Fibroblast of mammary gland (primary cell): ENCODE data around the gene TNC.
A peak's percentile ranks its signal among the peaks of the same experiment; 100 is the strongest.

Experiments used
- DNase-seq: peaks from one replicate; pipeline ENCODE4 v3.0.0-alpha.2; 2010; ENCODE audit warnings: low read depth
- H3K4me3 ChIP-seq: 2 replicates; pipeline ENCODE4 v1.5.1; 2011; ENCODE audit warnings: low read depth, mild to moderate bottlenecking, low read length, moderate library complexity; ENCODE audit not compliant: control insufficient read depth
- CTCF ChIP-seq: conservative IDR thresholded peaks from 2 replicates; pipeline ENCODE4 v1.5.1; 2011; ENCODE audit warnings: low read depth, low read length, inconsistent platforms; ENCODE audit not compliant: control insufficient read depth, insufficient read depth

The TNC gene

GRCh38 chr9:115006660-115007059 is 111.3 kb downstream of the TNC start:
- no peak overlapping the region for H3K4me3 ChIP-seq
- TF ChIP-seq CTCF, result no peak
- DNase-seq, result peak; percentile 99

GRCh38 chr9:115005322-115005721 is 112.6 kb downstream of the TNC start:
- no peak for DNase-seq
- H3K4me3 ChIP-seq, result no peak overlapping the region
- no peak for TF ChIP-seq CTCF

DNA sequence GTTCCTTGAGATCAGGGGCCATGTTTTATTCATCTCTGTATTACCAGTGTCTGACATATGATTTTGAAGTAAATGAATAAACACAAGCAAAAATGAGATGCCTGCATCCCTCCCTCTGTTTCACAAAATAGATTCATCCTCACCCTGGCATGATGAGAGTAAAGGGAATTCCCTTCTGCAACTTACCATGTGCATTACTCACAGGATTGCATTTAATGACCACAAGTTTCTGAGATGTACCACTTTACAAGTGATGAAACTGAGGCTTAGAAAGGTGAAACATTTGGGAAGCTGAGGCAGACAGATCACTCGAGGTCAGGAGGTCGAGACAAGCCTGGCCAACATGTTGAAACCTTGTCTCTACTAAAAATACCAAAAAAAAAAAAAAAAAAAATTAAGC is 113.4 kb downstream of the TNC start:
- peak; percentile 36 for DNase-seq
- TF ChIP-seq CTCF, result no peak
- H3K4me3 ChIP-seq, result no peak overlapping the region

GRCh38 chr9:115002371-115003120 is 115.4 kb downstream of the TNC start:
- H3K4me3 ChIP-seq, result no peak overlapping the region
- peak; percentile 8 for DNase-seq
- no peak for TF ChIP-seq CTCF

DNA sequence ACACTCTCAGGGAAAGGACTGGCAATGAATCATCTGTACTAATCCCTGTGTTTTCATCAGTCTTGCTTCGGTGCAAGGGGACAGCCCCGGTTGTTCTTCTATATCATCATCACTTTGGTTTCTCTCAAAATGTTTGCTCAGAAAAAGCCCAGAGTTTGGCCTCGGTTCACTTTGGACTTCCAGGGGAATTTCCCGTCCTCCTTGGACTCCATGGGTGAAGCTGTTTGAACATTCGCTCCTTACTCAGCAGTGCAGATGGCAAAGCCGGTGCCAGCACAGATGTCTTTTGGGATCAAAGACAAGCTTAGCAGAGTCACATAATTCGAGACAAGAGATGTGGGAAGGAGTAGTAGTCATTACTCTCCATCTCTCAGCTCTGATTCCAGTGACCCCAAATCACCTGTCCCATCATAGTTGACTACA is 117.7 kb downstream of the TNC start:
- DNase-seq, result peak; percentile 50
- TF ChIP-seq CTCF, result no peak
- no peak overlapping the region for H3K4me3 ChIP-seq

DNA sequence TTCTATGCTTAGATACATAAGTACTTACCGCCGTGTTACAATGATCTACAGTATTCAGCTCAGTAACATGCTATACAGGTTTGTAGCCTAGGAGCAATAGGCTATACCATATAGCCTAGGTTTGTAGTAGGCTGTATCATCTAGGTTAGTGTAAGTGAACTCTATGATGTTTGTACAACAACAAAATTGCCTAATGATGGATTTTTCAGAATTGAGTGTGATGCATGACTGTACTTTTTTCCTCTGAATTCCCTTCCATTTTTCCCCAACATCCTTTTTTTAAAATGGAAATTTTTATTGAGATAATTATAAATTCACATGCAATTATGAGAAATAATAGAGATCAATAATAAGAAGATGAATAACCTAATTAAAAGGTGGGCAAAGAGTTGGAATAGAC is 119.6 kb downstream of the TNC start:
- no peak for TF ChIP-seq CTCF
- no peak overlapping the region for H3K4me3 ChIP-seq
- DNase-seq, result no peak
